HCT116 (cell line): ENCODE measurements around the gene LMOD1. TPM values are rescaled to one million over a fixed set of nuclear protein-coding genes. Genes with fewer than 3 reads are reported as not detected.

Experiments used
- ATAC-seq: fragments of 200-7000 bp; cut with Tn5 transposase; 2 replicates; pipeline ENCODE4 v1.9.1; 2020; ENCODE audit warnings: mild to moderate bottlenecking, moderate library complexity
- BruUV-seq: library from RNA; stranded (reverse); fragments of 400-500 nt; replicated peaks from 2 replicates; lab custom pipeline; 2021; lab: Mats Ljungman, UMichigan
- CTCF ChIA-PET: fragments of 300-600 bp; sonication (Branson Sonifier 250); formaldehyde crosslinking; loops from one replicate; lab custom pipeline; 2021; ENCODE audit warnings: antibody characterized with exemption; lab: Charles Lee
- POLR2A ChIA-PET: fragments of 300-600, 350-600 bp; sonication (Branson Sonifier 250); formaldehyde crosslinking; loops from one replicate; lab custom pipeline; 2021; ENCODE audit warnings: antibody characterized with exemption; lab: Charles Lee
- RAD21 ChIA-PET, 2 experiments: fragments of 300-600 bp; sonication (Branson Sonifier 250); formaldehyde crosslinking; loops; one replicate each; lab custom pipeline; 2023; ENCODE audit warnings: low total read pairs in 2 of 2; ENCODE audit not compliant: uncharacterized antibody in 2 of 2, unreplicated experiment in 2 of 2, low non-redundant PET in 1 of 2; lab: Charles Lee
- DNase-seq: peaks from one replicate; pipeline ENCODE4 v3.0.0-alpha.2; 2010; ENCODE audit warnings: low read depth, low spot score
- H2AFZ ChIP-seq: fragments of 200-600 bp; shearing (Covaris generic), sonication (generic); 2 replicates; pipeline ENCODE4 v1.6.1; 2017; ENCODE audit warnings: low read depth, mixed run types, mixed read lengths, antibody characterized with exemption, low read length; ENCODE audit not compliant: poor library complexity, severe bottlenecking
- H3K27ac ChIP-seq: 2 replicates; pipeline ENCODE4 v1.5.1; 2012; ENCODE audit warnings: low read depth, low read length
- H3K27me3 ChIP-seq: fragments of 200-600 bp; sonication (generic); 2 replicates; pipeline ENCODE4 v1.6.1; 2016; ENCODE audit warnings: mixed run types, low read length, mixed read lengths; ENCODE audit not compliant: insufficient read depth
- H3K36me3 ChIP-seq, 2 experiments: fragments of 200-500 bp in 1 of 2; fragments of 200-600 bp in 1 of 2; sonication (Bioruptor generic) in 1 of 2; sonication (generic) in 1 of 2; 2 replicates each; pipeline versions ENCODE4 v1.5.1 to v1.6.1; 2014 to 2016; ENCODE audit warnings: low read length in 2 of 2, inconsistent platforms in 1 of 2, mixed read lengths in 1 of 2, mixed run types in 1 of 2; ENCODE audit not compliant: insufficient read depth in 2 of 2, control insufficient read depth in 1 of 2
- H3K4me1 ChIP-seq, 2 experiments: fragments of 200-600 bp in 1 of 2; sonication (generic) in 1 of 2; 2 replicates each; pipeline versions ENCODE4 v1.5.1 to v1.6.1; 2012 to 2017; ENCODE audit warnings: low read length in 2 of 2, inconsistent platforms in 1 of 2, mild to moderate bottlenecking in 1 of 2, mixed read lengths in 1 of 2, mixed run types in 1 of 2, moderate library complexity in 1 of 2; ENCODE audit not compliant: insufficient read depth in 2 of 2, control insufficient read depth in 1 of 2
- H3K4me2 ChIP-seq: fragments of 200-600 bp; sonication (generic); 2 replicates; pipeline ENCODE4 v1.6.1; 2017; ENCODE audit warnings: mixed run types, low read length, mixed read lengths
- H3K4me3 ChIP-seq, 2 experiments: fragments of 200-600 bp in 1 of 2; sonication (generic) in 1 of 2; replicated peaks in 1 of 2; 2 replicates each; pipeline ENCODE4 v1.5.1; 2011 to 2016; ENCODE audit warnings: low read length in 2 of 2, control low read depth in 1 of 2, low read depth in 1 of 2, mild to moderate bottlenecking in 1 of 2, mixed read lengths in 1 of 2, mixed run types in 1 of 2
- H3K79me2 ChIP-seq: fragments of 200-600 bp; sonication (generic); 2 replicates; pipeline ENCODE4 v1.6.1; 2017; ENCODE audit warnings: mild to moderate bottlenecking, mixed run types, low read length, moderate library complexity, mixed read lengths; ENCODE audit not compliant: insufficient read depth
- H3K9ac ChIP-seq: fragments of 200-600 bp; sonication (generic); 2 replicates; pipeline ENCODE4 v1.6.1; 2016; ENCODE audit warnings: low read length, mixed read lengths
- H3K9me2 ChIP-seq: fragments of 200-600 bp; sonication (generic), shearing (Covaris generic); 2 replicates; pipeline ENCODE4 v1.6.1; 2017; ENCODE audit warnings: mixed run types, mild to moderate bottlenecking, moderate library complexity; ENCODE audit not compliant: insufficient read depth
- H3K9me3 ChIP-seq, 2 experiments: fragments of 200-500 bp in 1 of 2; fragments of 200-600 bp in 1 of 2; sonication (Bioruptor generic) in 1 of 2; sonication (generic) in 1 of 2; 2 replicates each; pipeline ENCODE4 v1.6.1; 2014 to 2017; ENCODE audit warnings: low read length in 2 of 2, mixed read lengths in 2 of 2, inconsistent platforms in 1 of 2, low read depth in 1 of 2, mild to moderate bottlenecking in 1 of 2, mixed run types in 1 of 2, moderate library complexity in 1 of 2; ENCODE audit not compliant: control insufficient read depth in 1 of 2, insufficient read depth in 1 of 2
- H4K20me1 ChIP-seq: fragments of 200-600 bp; sonication (generic), shearing (Covaris generic); 2 replicates; pipeline ENCODE4 v1.6.1; 2017; ENCODE audit warnings: mixed run types, mild to moderate bottlenecking, moderate library complexity; ENCODE audit not compliant: insufficient read depth
- ELF1 ChIP-seq: IDR thresholded peaks from 2 replicates; pipeline ENCODE4 v1.6.1; 2012; ENCODE audit warnings: low read depth, borderline replicate concordance
- EZH2phosphoT487 ChIP-seq: fragments of 200-600 bp; IDR thresholded peaks from 2 replicates; pipeline ENCODE4 v1.6.1; 2018; ENCODE audit warnings: antibody characterized with exemption, borderline replicate concordance
- POLR2A ChIP-seq: IDR thresholded peaks from 2 replicates; pipeline ENCODE4 v1.7.0; 2011; ENCODE audit warnings: borderline replicate concordance; ENCODE audit not compliant: insufficient read depth, insufficient read length; ENCODE audit errors: extremely low read depth
- ZBTB33 ChIP-seq: IDR thresholded peaks from 2 replicates; pipeline ENCODE4 v1.6.1; 2011; ENCODE audit warnings: mild to moderate bottlenecking, low read length, moderate library complexity; ENCODE audit not compliant: insufficient replicate concordance; ENCODE audit errors: extremely low read depth
- intact Hi-C: fragments of 100-400 bp; cut with micrococcal nuclease; formaldehyde crosslinking; loops from 2 replicates; pipeline ENCODE4 v1.10.0; 2022
- total RNA-seq: library from RNA; stranded (reverse); gene quantifications from one replicate; pipeline ENCODE4 v1.2.1, GENCODE V29; 2021; ENCODE audit not compliant: unreplicated experiment
- TF ChIP-seq, protein P1 (sequence below): IDR thresholded peaks from 2 replicates; pipeline ENCODE4 v1.6.1; 2012; ENCODE audit warnings: low read depth

The LMOD1 gene
- total RNA-seq, 1 experiment from 2014 or later = 0.12 TPM

- ATAC-seq = no peak
- H3K79me2 ChIP-seq = no peaks in the 10 kb centered on the region
- H3K9ac ChIP-seq = no peak overlapping the region
- H3K36me3 ChIP-seq = no peaks in the 10 kb centered on the region
- peaks cover 4 to 18% of the 10 kb centered on the region in 2 experiments; a peak in 3 of 4 replicates for H3K4me1 ChIP-seq
- no peak overlapping the region for H2AFZ ChIP-seq
- H3K27me3 ChIP-seq = no peaks in the 10 kb centered on the region
- no peak for TF ChIP-seq EZH2phosphoT487
- no peak for TF ChIP-seq ZBTB33
- TF ChIP-seq POLR2A = no peak
- TF ChIP-seq ELF1 = no peak
- TF ChIP-seq, protein P1, sequence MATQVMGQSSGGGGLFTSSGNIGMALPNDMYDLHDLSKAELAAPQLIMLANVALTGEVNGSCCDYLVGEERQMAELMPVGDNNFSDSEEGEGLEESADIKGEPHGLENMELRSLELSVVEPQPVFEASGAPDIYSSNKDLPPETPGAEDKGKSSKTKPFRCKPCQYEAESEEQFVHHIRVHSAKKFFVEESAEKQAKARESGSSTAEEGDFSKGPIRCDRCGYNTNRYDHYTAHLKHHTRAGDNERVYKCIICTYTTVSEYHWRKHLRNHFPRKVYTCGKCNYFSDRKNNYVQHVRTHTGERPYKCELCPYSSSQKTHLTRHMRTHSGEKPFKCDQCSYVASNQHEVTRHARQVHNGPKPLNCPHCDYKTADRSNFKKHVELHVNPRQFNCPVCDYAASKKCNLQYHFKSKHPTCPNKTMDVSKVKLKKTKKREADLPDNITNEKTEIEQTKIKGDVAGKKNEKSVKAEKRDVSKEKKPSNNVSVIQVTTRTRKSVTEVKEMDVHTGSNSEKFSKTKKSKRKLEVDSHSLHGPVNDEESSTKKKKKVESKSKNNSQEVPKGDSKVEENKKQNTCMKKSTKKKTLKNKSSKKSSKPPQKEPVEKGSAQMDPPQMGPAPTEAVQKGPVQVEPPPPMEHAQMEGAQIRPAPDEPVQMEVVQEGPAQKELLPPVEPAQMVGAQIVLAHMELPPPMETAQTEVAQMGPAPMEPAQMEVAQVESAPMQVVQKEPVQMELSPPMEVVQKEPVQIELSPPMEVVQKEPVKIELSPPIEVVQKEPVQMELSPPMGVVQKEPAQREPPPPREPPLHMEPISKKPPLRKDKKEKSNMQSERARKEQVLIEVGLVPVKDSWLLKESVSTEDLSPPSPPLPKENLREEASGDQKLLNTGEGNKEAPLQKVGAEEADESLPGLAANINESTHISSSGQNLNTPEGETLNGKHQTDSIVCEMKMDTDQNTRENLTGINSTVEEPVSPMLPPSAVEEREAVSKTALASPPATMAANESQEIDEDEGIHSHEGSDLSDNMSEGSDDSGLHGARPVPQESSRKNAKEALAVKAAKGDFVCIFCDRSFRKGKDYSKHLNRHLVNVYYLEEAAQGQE = no peak
- BruUV-seq = no TSS peak
- ChIA-PET CTCF (interaction anchor here (6.8 kb wide), 1 partner anchor 72 kb away, joined by 99 read pairs; no protein-coding TSS in a partner anchor), POLR2A (no interaction called here), RAD21 (no interaction called here)
- no peak for DNase-seq
- no peaks in the 10 kb centered on the region for H4K20me1 ChIP-seq
- H3K9me2 ChIP-seq = no peaks in the 10 kb centered on the region
- no peaks in the 10 kb centered on the region for H3K9me3 ChIP-seq
- intact Hi-C loops = loop anchor here (5.0 kb wide), 1 partner anchor 57 kb away; the partner anchor contains the start of gene TIMM17A
- no peak overlapping the region for H3K4me2 ChIP-seq
- H3K27ac ChIP-seq = no peak overlapping the region
- no peak overlapping the region for H3K4me3 ChIP-seq
Observed at GRCh38 chr1:201899683-201900429, 46.5 kb downstream of the LMOD1 start.
